GM18505 (cell line): ENCODE measurements around the gene KANSL1.

Experiments
- ATAC-seq: cut with Tn5 transposase; IDR thresholded peaks from one replicate; pipeline ENCODE4 v1.9.1; 2021; ENCODE audit not compliant: unreplicated experiment
- POLR2A ChIP-seq: IDR thresholded peaks from 4 replicates; pipeline ENCODE4 v1.6.1; 2011; ENCODE audit warnings: borderline replicate concordance; ENCODE audit not compliant: insufficient read depth, insufficient read length; ENCODE audit errors: extremely low read depth

KANSL1 gene

GRCh38 chr17:46043606-46044005, 149.6 kb downstream of the KANSL1 start:
- no peak for TF ChIP-seq POLR2A
- no peak for ATAC-seq

GRCh38 chr17:46042925-46043324, 150.3 kb downstream of the KANSL1 start:
- TF ChIP-seq POLR2A: no peak
- no peak for ATAC-seq

GRCh38 chr17:46042246-46042645, 151.0 kb downstream of the KANSL1 start:
- TF ChIP-seq POLR2A: no peak
- ATAC-seq: no peak

GRCh38 chr17:46039592-46040186, 153.5 kb downstream of the KANSL1 start:
- ATAC-seq: no peak
- no peak for TF ChIP-seq POLR2A

GRCh38 chr17:46038937-46039336, 154.3 kb downstream of the KANSL1 start:
- TF ChIP-seq POLR2A: no peak
- ATAC-seq: no peak

- TF ChIP-seq POLR2A: no peak
- no peak for ATAC-seq
Measured at GRCh38 chr17:46038414-46038813, 154.8 kb downstream of the KANSL1 start.

GRCh38 chr17:46037722-46038255, 155.4 kb downstream of the KANSL1 start:
- ATAC-seq: no peak
- TF ChIP-seq POLR2A: no peak

- ATAC-seq: no peak
- no peak for TF ChIP-seq POLR2A
Measured at GRCh38 chr17:46036491-46036890, 156.7 kb downstream of the KANSL1 start.

- ATAC-seq: no peak
Measured at GRCh38 chr17:46035112-46035818, 158.0 kb downstream of the KANSL1 start.

GRCh38 chr17:46033392-46033791, 159.8 kb downstream of the KANSL1 start:
- no peak for TF ChIP-seq POLR2A
- ATAC-seq: no peak

More at GRCh38 chr17:46035112-46035818, 158.0 kb downstream of the KANSL1 start:
- TF ChIP-seq POLR2A: no peak

GRCh38 chr17:46032909-46033308, 160.3 kb downstream of the KANSL1 start:
- ATAC-seq: no peak
- no peak for TF ChIP-seq POLR2A

- TF ChIP-seq POLR2A: no peak
- no peak for ATAC-seq
Measured at GRCh38 chr17:46031920-46032319, 161.3 kb downstream of the KANSL1 start.

- no peak for ATAC-seq
- no peak for TF ChIP-seq POLR2A
Measured at GRCh38 chr17:46031440-46031839, 161.8 kb downstream of the KANSL1 start.

GRCh38 chr17:46030752-46031151, 162.5 kb downstream of the KANSL1 start:
- no peak for ATAC-seq

More at GRCh38 chr17:46030752-46031151, 162.5 kb downstream of the KANSL1 start:
- no peak for TF ChIP-seq POLR2A
